Lower leg skin (tissue), 4 donors: ENCODE measurements around the gene SUN2. TPM values are rescaled to one million over a fixed set of nuclear protein-coding genes. Genes with fewer than 3 reads are reported as not detected.

ENCODE experiments used
- DNase-seq, 2 donors: peaks; one replicate each; pipeline ENCODE4 v3.0.0-alpha.2; 2019; ENCODE audit warnings: low spot score in 2 of 2
- H3K4me3 ChIP-seq: fragments of 200-600 bp; sonication (generic); 2 replicates; pipeline ENCODE4 v1.5.1; 2017; ENCODE audit warnings: mild to moderate bottlenecking, low read depth; ENCODE audit not compliant: poor library complexity, severe bottlenecking
- CTCF ChIP-seq, 3 donors: fragments of 450-650 bp; IDR thresholded peaks; one replicate each; pipeline ENCODE4 v1.5.1; 2016; ENCODE audit warnings: antibody characterized with exemption in 3 of 3, mild to moderate bottlenecking in 3 of 3, moderate library complexity in 2 of 3
- POLR2A ChIP-seq, 2 donors: fragments of 450-650 bp; IDR thresholded peaks; one replicate each; pipeline ENCODE4 v1.6.1; 2016 to 2017; ENCODE audit warnings: antibody characterized with exemption in 2 of 2, mild to moderate bottlenecking in 1 of 2, moderate library complexity in 1 of 2
- WGBS, 2 donors: methylation state at CpG; one replicate each; pipeline ENCODE4 v1.1.5; 2018; 5-methylcytosine and 5-hydroxymethylcytosine counted together
- intact Hi-C: fragments of 100-400 bp; cut with DNase I; formaldehyde crosslinking; loops from one replicate; pipeline ENCODE4 v1.15.0; 2023; ENCODE audit warnings: low total_unique reads
- total RNA-seq, 4 donors: library from RNA; depleted of rRNA; stranded (reverse); fragments of >200 nt; gene quantifications; one replicate each; pipeline ENCODE4 v1.1.0, GENCODE V29; 2016

SUN2 gene
- total RNA-seq, 4 donors from 2014 or later, result 231 to 344 (median 282) TPM

GRCh38 chr22:38760477-38761201, 4.8 kb upstream of the SUN2 start:
- no peak for DNase-seq
- 82 to 87% methylated on average over 12 of the region's 12 CpGs for WGBS, 2 donors
- TF ChIP-seq POLR2A (IDR thresholded peaks at IDR 0.05) (no peak), CTCF (IDR thresholded peaks at IDR 0.05) (no peak)
- H3K4me3 ChIP-seq, result no peak overlapping the region
- intact Hi-C loops, result loop anchor here (10.0 kb wide), 2 partner anchors 104 to 214 kb away; no protein-coding TSS in a partner anchor

GRCh38 chr22:38759005-38759404, 3.2 kb upstream of the SUN2 start:
- WGBS, 2 donors, result 80 to 87% methylated on average over 7 of the region's 7 CpGs

GRCh38 chr22:38758276-38758945, 2.6 kb upstream of the SUN2 start:
- intact Hi-C loops, result no loop called here
- 75 to 78% methylated on average over 16 of the region's 16 CpGs for WGBS, 2 donors
- TF ChIP-seq POLR2A (IDR thresholded peaks at IDR 0.05), result no peak
- TF ChIP-seq CTCF (IDR thresholded peaks at IDR 0.05), result no peak

More at GRCh38 chr22:38759005-38759404, 3.2 kb upstream of the SUN2 start:
- H3K4me3 ChIP-seq, result no peak overlapping the region
- intact Hi-C loops, result no loop called here
- DNase-seq, result no peak
- TF ChIP-seq POLR2A (IDR thresholded peaks at IDR 0.05) (no peak), CTCF (IDR thresholded peaks at IDR 0.05) (no peak)

GRCh38 chr22:38757464-38757757, 1.6 kb upstream of the SUN2 start:
- WGBS, 2 donors, result 80% methylated on average over 4 of the region's 4 CpGs
- intact Hi-C loops, result no loop called here
- H3K4me3 ChIP-seq, result no peak overlapping the region
- no peak for DNase-seq
- TF ChIP-seq CTCF (IDR thresholded peaks at IDR 0.05) (no peak), POLR2A (IDR thresholded peaks at IDR 0.05) (no peak)

More at GRCh38 chr22:38758276-38758945, 2.6 kb upstream of the SUN2 start:
- no peak overlapping the region for H3K4me3 ChIP-seq
- no peak for DNase-seq

GRCh38 chr22:38756711-38757463, 1.1 kb upstream of the SUN2 start:
- TF ChIP-seq CTCF (IDR thresholded peaks at IDR 0.05) (no peak), POLR2A (IDR thresholded peaks at IDR 0.05) (no peak)
- H3K4me3 ChIP-seq, result no peak overlapping the region
- intact Hi-C loops, result no loop called here
- no peak for DNase-seq
- 69 to 74% methylated on average over 17 of the region's 17 CpGs for WGBS, 2 donors
